A172 (cell line): ENCODE data around the gene TUBB4B. TPM values are rescaled to one million over a fixed set of nuclear protein-coding genes. Genes with fewer than 3 reads are reported as not detected.

Source experiments
- DNase-seq: peaks from one replicate; pipeline ENCODE4 v3.0.0-alpha.2; 2015; ENCODE audit warnings: low spot score
- total RNA-seq: library from RNA; depleted of rRNA; stranded (reverse); fragments of >200 nt; shearing (Covaris generic); gene quantifications from 2 replicates; pipeline ENCODE4 v1.2.3, GENCODE V29; 2014

The TUBB4B gene
- total RNA-seq, 1 experiment from 2014 or later = 717 TPM

DNA sequence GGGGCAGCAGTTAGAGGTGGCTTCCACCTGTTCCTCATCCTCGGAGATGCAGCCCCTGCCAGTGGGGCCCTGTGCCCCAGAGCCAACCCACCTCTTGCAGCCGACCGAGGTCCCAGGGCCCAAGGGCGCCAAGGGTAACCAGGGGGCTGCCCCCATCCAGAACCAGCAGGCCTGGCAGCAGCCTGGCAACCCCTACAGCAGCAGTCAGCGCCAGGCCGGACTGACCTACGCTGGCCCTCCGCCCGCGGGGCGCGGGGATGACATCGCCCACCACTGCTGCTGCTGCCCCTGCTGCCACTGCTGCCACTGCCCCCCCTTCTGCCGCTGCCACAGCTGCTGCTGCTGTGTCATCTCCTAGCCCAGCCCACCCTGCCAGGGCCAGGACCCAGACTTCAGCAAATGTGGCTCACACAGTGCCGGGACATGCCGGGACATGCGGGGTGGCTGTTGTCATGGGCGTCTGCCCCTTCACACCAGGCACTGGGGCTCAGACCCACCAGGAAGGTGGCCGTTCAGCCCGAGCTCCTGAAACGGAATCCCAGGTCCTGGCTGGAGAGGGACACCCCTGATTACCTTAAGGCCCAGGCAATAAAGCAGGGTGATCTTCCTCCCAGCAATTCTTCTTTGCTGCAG is 15.3 kb upstream of the TUBB4B start:
- DNase-seq = no peak

- peak; percentile 94 for DNase-seq
Observed at GRCh38 chr9:137226338-137227053, 14.6 kb upstream of the TUBB4B start.

DNA sequence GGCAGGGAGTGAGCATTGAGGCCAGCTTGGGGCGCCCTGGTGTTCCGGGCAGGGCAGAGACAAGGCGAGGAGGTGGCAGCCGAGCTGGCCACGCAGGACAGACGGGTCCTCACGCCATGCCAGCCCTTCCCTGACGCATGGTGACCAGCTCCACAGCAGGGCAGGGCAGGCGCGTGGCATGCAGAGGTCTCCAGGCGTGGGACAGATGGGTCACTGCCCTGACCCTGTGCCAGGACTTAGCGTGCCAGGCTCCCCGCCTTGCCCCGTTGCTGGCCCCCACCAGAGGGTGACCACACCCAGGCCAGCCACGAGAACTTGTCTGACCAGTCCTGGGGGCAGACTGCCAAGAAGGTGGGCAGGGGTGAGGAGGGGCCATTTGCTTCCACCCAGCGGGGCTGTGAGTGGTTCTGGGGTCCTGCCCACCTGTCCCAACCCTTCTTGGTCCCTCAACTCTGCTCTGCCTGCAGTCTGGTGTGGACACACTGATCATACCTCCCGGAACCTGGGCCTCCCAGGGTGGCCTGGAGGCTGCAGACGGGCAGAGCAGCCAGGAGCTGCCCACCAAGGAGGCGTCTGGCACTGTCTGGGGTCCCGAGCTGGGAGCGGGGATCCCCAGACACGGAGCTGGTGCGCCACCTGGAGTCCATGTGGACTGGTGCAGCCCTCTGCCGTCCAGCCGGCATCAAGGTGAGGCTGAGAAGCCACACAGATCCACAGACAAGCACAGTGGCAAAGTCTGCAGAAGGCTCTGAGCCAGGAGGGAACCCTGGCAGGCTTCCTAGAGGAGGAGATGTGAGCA is 13.8 kb upstream of the TUBB4B start, which contains the start of gene RNF224:
TSS of gene RNF224 (plus strand) at position 449 of the 799 bp plus-strand sequence. CDS start 834 bp downstream, outside the sequence.
- DNase-seq = peak; percentile 91

DNA sequence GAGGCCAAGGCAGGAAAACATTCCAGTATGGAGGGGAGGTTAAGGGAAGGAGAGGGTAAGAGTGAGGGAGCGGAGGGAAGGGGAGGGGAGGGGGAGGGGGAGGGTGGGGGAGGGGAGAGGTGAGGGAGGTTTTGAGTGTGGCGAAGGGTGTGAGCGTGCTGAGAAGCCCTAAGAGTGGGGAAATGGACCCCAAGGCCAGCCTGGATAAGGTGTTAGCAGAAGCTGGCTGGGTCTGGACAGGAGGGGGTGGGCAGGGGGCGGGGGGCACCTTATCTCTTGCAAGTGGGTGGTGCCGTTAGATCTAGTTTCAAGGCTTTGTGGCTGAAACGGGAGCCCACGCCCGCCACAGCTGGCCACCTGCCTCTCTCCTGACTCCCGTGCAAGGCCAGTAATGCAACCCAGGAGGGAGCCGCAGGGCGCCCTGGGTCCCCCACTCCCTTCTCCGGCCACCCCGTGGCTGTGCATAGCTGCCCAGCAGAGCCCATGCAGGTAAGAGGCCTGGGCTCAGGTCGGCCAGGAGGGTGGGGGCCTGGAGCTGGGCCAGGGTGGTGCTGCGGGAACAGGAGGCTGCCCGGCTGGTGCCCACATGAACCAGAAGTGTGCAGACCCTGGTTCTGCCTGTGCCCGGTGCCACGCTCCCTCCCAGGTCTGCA is 13.1 kb upstream of the TUBB4B start:
- DNase-seq = no peak

GRCh38 chr9:137228506-137228967 is 12.6 kb upstream of the TUBB4B start:
- no peak for DNase-seq

DNA sequence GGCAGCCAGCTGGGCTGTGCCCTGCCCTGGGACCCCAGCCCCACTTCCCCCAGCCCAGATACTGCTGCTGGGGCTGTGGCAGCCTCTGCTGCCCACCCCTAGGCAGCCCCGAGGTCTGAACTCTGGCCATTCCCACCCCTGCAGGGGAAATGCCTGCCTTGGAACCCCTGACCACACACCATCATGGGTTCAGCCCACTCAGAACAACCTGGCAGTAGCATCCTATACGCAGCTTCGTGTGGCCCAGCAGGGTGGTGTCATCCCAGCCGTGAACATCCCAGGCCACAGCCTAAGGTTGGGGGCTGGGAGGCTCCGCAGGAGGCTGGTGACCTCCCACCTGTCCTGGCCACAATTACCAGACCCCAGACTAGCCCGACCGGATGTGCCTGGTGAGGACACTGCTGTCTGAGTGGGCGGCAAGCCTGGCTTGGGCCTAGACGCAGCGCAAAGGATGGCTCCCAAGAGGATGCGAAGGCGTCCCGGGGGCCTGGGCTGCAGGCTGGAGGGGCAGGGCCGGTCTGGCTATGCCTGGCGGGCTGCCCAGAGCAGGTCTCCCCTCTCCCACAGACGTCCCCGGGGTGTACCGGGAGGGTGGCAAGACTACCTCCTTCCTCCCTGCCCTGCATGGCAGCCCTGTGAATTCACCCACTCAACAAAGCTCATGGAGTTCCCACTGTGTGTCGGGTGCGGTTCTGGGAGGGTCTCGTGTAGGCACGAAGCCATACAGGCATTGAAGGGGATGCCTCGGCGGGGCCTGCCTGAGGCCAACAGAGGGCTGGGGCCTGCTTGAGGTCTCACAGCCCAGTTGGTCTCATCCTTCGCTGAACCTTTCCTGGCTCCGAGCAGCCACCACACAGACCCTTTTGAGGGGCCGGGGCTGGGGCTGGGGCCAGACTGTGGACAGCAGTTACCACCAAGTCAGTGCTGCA is 11.9 kb upstream of the TUBB4B start:
- no peak for DNase-seq

GRCh38 chr9:137229903-137230704 is 11.0 kb upstream of the TUBB4B start:
- DNase-seq = no peak

GRCh38 chr9:137230705-137231371 is 10.2 kb upstream of the TUBB4B start, which contains the start of gene SLC34A3:
Gene SLC34A3, plus strand, starts transcription at chr9:137230901. Its CDS starts 802 bp downstream, at chr9:137231703.
- no peak for DNase-seq

GRCh38 chr9:137231372-137232039 is 9.6 kb upstream of the TUBB4B start:
- no peak for DNase-seq

- no peak for DNase-seq
Observed at GRCh38 chr9:137232101-137232500, 9.0 kb upstream of the TUBB4B start.

DNA sequence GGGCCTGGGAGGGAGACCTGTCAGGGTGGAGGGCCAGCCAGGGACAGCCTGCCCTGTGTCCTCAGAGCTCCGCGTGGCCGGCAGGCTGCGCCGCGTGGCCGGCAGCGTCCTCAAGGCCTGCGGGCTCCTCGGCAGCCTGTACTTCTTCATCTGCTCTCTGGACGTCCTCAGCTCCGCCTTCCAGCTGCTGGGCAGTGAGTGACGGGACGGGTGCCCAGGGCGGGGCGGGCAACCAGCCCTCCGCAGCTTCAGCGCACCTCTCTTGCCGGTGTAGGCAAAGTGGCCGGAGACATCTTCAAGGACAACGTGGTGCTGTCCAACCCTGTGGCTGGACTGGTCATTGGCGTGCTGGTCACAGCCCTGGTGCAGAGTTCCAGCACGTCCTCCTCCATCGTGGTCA is 8.6 kb upstream of the TUBB4B start:
- no peak for DNase-seq

DNA sequence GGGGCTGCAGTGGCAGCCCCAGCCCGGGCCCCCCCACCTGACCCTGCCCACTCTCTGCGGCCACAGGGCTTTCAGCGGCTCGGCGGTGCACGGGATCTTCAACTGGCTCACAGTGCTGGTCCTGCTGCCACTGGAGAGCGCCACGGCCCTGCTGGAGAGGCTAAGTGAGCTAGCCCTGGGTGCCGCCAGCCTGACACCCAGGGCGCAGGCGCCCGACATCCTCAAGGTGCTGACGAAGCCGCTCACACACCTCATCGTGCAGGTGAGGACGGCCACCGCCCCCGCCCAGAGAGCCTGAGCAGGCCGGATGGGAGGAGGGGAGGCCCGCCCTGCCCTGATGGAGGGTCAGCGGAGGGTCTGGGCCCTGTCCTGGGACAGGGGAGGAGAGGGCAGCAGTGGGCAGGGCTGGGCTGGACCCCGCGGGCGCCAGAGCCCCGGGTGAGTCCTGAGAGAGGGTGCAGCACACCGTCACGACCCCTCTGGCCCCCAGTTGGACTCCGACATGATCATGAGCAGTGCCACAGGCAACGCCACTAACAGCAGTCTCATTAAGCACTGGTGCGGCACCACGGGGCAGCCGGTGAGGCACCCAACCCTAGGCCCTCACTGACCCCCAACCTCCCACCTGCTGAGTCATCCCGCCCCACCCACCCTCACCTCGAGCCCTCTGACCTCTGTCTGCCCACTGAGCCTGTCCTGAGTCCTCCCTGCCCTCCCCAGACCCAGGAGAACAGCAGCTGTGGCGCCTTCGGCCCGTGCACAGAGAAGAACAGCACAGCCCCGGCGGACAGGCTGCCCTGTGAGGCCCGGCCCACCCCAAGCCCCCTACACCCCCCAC is 7.7 kb upstream of the TUBB4B start:
- DNase-seq = no peak

DNA sequence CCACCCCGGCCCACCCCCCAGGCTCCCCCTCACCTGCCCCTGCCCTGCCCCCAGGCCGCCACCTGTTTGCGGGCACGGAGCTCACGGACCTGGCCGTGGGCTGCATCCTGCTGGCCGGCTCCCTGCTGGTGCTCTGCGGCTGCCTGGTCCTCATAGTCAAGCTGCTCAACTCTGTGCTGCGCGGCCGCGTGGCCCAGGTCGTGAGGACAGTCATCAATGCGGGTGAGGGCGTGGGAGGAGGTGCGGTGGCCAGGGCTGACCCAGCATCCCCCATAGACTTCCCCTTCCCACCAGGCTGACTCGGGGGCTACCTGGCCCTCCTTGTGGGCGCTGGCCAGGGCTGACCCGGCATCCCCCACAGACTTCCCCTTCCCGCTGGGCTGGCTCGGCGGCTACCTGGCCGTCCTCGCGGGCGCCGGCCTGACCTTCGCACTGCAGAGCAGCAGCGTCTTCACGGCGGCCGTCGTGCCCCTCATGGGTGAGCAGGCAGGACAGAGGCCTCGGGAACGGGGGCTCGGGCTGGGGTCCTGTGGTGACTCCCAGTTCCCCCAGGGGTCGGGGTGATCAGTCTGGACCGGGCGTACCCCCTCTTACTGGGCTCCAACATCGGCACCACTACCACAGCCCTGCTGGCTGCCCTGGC is 6.9 kb upstream of the TUBB4B start:
- no peak for DNase-seq

- no peak for DNase-seq
Observed at GRCh38 chr9:137234758-137235423, 6.2 kb upstream of the TUBB4B start.

DNA sequence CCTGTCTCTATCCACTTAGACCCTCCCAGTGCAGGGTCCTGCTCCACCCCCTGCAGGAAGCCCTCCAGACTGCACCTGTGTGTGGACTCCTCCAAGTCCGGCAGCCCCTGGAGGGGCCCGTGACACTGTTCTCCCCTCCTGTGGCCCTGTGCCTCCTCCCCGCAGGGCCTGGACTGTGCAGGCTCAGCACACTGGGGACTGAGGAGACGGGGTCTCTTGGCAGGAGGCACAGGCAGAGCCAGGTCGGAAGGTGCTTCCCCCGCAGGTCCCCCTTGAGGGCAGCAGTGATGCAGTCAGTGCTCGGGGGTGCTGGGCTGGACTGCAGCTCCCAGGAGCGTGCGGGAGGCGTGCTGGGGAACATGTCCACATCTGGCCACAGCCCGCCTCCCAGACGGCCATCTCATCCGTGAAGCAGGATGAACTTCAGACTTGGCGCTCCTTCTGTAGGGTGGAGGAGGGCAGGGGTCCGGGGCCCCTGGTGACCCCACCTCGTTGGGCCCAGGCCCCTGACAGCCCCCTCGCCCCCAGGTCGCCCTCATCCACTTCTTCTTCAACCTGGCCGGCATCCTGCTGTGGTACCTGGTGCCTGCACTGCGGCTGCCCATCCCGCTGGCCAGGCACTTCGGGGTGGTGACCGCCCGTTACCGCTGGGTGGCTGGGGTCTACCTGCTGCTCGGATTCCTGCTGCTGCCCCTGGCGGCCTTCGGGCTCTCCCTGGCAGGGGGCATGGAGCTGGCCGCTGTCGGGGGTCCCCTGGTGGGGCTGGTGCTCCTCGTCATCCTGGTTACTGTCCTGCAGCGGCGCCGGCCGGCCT is 5.5 kb upstream of the TUBB4B start:
- no peak for DNase-seq
